VCaP (cell line): ENCODE results near the gene DDIAS.

Source experiments
- H3K27ac ChIP-seq: fragments of 450-650 bp; 2 replicates; pipeline ENCODE4 v1.5.1; 2017
- TF ChIP-seq, protein P1 (sequence below): fragments of 450-650 bp; conservative IDR thresholded peaks from 2 replicates; pipeline ENCODE4 v1.5.1; 2017; ENCODE audit warnings: mild to moderate bottlenecking, moderate library complexity

Gene DDIAS

DNA sequence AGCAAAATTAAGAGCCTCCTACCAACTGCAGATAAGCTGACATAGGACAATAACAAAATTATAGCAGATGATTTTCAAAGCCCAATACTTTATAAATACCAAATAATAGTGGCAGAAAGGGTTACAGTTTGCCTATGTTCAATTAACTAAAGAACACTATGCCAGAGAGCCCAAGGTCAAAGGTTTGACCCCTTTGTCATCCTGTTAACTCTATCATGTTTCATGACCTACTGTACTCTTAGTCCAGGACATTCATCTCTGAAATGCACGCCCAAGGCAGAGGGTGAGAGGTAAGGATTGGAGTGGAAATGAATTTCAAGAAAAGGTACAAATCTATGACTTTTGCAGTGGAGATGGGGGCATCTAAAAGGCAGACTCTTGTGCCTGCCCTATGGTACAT, 70.6 kb downstream of the DDIAS start:
- H3K27ac ChIP-seq = no peak overlapping the region
- TF ChIP-seq, protein P1, sequence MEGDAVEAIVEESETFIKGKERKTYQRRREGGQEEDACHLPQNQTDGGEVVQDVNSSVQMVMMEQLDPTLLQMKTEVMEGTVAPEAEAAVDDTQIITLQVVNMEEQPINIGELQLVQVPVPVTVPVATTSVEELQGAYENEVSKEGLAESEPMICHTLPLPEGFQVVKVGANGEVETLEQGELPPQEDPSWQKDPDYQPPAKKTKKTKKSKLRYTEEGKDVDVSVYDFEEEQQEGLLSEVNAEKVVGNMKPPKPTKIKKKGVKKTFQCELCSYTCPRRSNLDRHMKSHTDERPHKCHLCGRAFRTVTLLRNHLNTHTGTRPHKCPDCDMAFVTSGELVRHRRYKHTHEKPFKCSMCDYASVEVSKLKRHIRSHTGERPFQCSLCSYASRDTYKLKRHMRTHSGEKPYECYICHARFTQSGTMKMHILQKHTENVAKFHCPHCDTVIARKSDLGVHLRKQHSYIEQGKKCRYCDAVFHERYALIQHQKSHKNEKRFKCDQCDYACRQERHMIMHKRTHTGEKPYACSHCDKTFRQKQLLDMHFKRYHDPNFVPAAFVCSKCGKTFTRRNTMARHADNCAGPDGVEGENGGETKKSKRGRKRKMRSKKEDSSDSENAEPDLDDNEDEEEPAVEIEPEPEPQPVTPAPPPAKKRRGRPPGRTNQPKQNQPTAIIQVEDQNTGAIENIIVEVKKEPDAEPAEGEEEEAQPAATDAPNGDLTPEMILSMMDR = no peak

DNA sequence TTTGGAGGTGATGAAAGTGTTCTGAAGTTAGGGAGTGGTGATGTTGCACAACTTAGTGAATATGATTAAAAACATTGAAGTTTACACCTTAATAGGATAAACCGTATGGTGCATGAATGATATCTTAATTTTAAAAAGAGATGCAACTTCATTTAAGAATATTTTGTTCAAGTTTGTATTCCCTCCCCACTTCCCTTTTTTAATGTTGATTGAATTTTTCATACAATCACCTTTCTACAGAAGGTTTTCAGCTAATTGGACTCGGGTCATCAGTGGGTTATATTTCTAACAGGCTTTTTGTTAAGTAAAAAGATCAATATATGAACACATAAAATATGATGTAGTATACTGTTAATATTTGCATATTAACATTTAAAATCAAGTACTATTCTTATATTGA, 72.6 kb downstream of the DDIAS start:
- no peak overlapping the region for H3K27ac ChIP-seq

DNA sequence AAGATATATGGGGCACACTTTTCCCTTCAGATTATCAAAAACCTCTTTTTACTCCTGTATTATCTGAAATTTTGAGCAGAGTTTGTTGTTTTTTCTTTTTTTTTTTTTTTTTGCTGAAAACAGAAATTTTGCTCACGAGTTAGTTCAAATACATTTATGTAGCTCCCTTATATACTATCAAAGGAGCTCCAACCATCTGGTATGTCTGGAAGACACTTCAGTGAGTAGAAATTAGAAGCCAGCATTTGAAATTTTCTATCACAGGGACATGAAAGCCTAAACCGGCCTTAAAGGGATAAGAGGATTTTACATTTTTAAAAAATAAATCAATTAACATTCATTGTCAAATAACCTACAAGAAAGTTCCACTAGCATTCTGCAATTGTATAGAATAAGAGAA, 73.3 kb downstream of the DDIAS start:
- H3K27ac ChIP-seq = no peak overlapping the region

More for the DNA sequence above, 72.6 kb downstream of the DDIAS start:
- TF ChIP-seq, protein P1 = no peak

DNA sequence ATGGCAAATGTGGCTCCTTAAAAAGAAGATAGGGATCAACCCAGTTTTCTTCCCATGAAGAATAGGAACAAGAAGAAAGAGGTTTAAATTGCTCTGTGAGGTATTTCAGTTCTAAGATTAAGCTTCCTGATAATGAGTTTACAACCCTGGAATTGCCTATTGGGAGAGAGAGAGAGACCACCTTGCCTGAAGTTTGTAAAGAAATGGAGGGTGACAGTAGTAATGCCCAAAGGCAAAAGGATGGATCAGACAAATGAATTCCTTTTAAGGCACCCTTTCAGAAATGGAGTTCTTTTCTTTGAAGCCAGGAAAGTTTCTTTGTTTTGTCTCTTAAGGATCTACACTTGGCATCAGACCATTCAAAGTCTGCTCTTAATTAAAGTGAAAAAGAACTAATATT, 74.3 kb downstream of the DDIAS start:
- H3K27ac ChIP-seq = no peak overlapping the region

More for the DNA sequence above, 73.3 kb downstream of the DDIAS start:
- TF ChIP-seq, protein P1 = no peak

DNA sequence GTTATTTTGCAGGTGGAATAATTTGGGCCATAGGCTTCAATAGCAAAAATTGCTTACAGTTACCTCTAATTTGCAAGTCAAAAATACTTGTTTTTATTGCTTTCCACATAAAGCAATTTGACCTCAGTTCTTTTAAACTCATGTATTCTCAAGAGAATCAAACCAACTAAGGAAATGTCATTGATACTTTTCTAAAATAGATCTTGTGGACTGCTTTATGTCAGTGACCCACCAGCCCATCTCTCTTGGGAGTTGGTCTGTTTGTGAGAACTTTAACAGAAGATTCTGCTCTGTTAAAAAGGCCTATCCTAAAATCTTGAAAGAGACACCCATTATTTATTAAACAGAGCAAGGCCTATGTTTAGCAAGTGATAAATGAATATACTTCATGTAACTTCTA, 75.2 kb downstream of the DDIAS start:
- H3K27ac ChIP-seq = no peak overlapping the region
- TF ChIP-seq, protein P1 = no peak

More for the DNA sequence above, 74.3 kb downstream of the DDIAS start:
- TF ChIP-seq, protein P1 = no peak

DNA sequence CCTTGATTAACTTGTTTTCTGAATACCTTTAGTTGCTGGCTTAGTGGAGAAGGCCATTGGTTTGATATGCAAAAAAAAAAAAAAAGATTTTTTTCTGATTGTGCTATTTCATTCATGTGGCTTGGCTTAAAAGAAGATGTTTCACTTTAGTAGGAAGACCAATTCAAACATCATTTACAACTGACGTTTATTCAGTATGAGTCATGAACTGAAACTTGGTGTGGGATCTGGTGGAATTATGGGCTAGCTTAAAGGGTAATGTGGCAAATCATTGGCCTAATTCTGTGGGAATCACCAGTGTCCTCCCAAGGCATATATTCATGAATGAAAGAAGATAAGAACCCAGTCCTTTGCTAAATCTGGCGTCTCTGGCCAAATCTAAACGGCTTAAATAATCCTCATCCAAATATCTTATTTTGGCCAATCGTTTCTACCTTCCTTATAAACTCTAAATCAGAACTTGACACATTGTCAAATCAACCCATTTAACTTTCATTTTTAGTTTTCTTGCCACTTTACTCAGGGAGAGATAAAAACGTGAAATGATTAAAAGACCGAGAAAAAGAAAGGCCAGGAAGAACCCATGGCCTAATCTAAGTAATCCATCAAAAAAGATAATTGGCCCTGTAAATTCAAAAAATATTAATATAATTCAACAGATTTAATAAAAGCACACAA, 77.0 kb downstream of the DDIAS start:
- TF ChIP-seq, protein P1 = no peak
- H3K27ac ChIP-seq = no peak overlapping the region

DNA sequence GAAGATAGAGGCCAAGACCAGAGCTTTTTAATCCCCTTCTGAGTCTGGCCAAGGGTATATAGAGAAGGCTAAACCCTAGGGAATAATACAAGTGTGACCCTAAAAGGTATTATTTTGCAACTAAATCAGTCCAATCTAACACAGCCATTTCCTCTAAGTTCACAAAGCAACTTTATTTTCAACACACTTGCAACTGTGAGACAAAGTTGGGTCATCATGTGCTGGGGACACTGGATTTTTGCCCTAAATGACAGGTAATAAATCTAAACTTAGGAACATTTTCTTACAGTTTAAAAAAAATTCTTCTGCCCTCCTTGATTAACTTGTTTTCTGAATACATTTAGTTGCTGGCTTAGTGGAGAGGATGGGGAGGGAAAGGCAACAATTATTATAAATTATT, 78.3 kb downstream of the DDIAS start:
- H3K27ac ChIP-seq = no peak overlapping the region
- TF ChIP-seq, protein P1 = no peak
